H1 (cell line): Measurements from ENCODE around the gene SOHLH2.

ENCODE experiments used
- EZH2 ChIP-seq: fragments of 200-600 bp; sonication (generic); IDR thresholded peaks from 2 replicates; pipeline ENCODE4 v1.7.1; 2012; ENCODE audit warnings: low read depth, mild to moderate bottlenecking, moderate library complexity, low read length, inconsistent platforms; ENCODE audit not compliant: severe bottlenecking
- TEAD4 ChIP-seq: IDR thresholded peaks from 2 replicates; pipeline ENCODE4 v1.6.1; 2012; ENCODE audit warnings: low read depth, low read length, inconsistent platforms, mixed read lengths
- TF ChIP-seq, protein P1 (sequence below), 3 experiments: IDR thresholded peaks; 1 replicate in 2 of 3; 2 replicates in 1 of 3; pipeline versions ENCODE4 v1.5.1 to v1.6.1; 2011; ENCODE audit warnings: low read length in 3 of 3, mild to moderate bottlenecking in 3 of 3, inconsistent platforms in 2 of 3, low read depth in 1 of 3, moderate library complexity in 1 of 3; ENCODE audit not compliant: insufficient read depth in 1 of 3; ENCODE audit errors: control extremely low read depth in 1 of 3
- TF ChIP-seq, protein P2 (sequence below): IDR thresholded peaks from 2 replicates; pipeline ENCODE4 v1.6.1; 2011; ENCODE audit warnings: low read length, improper control_type of control experiment

DNA sequence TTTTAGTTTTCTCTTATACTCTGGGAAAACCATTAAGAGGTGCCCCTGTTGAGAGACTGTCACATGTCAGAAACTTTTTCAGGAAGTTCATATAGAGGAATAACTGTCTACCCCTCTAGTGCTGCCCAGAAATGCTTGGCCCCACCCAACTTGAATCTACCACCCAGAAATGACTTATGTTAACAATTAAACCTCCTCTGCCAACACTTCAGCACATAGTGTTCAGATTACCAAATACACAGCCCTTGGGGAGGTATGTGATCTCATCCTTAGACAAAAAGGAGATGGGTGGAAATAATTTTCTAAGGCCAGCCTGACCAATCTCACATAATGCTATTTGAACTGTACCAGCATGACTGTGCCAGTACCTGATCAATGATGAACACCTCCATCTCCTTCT is 47.6 kb upstream of the SOHLH2 start:
- TF ChIP-seq EZH2 (no peak), TEAD4 (no peak)
- TF ChIP-seq, protein P1, sequence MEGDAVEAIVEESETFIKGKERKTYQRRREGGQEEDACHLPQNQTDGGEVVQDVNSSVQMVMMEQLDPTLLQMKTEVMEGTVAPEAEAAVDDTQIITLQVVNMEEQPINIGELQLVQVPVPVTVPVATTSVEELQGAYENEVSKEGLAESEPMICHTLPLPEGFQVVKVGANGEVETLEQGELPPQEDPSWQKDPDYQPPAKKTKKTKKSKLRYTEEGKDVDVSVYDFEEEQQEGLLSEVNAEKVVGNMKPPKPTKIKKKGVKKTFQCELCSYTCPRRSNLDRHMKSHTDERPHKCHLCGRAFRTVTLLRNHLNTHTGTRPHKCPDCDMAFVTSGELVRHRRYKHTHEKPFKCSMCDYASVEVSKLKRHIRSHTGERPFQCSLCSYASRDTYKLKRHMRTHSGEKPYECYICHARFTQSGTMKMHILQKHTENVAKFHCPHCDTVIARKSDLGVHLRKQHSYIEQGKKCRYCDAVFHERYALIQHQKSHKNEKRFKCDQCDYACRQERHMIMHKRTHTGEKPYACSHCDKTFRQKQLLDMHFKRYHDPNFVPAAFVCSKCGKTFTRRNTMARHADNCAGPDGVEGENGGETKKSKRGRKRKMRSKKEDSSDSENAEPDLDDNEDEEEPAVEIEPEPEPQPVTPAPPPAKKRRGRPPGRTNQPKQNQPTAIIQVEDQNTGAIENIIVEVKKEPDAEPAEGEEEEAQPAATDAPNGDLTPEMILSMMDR (IDR thresholded peaks at IDR 0.05; ENCODE audit: control extremely low read depth in 1 of 3, insufficient read depth in 1 of 3, low read depth in 1 of 3, low read length in 3 of 3) = no peak
- TF ChIP-seq, protein P2, sequence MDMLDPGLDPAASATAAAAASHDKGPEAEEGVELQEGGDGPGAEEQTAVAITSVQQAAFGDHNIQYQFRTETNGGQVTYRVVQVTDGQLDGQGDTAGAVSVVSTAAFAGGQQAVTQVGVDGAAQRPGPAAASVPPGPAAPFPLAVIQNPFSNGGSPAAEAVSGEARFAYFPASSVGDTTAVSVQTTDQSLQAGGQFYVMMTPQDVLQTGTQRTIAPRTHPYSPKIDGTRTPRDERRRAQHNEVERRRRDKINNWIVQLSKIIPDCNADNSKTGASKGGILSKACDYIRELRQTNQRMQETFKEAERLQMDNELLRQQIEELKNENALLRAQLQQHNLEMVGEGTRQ = no peak
